Breast epithelium (tissue), 3 donors: ENCODE data around the gene PTGS1.

Experiments used
- POLR2A ChIP-seq: fragments of 450-650 bp; IDR thresholded peaks from one replicate; pipeline ENCODE4 v1.6.1; 2016; ENCODE audit warnings: antibody characterized with exemption, mild to moderate bottlenecking, moderate library complexity
- POLR2AphosphoS5 ChIP-seq, 3 donors: sonication (generic); formaldehyde crosslinking; IDR thresholded peaks; one replicate each; pipeline ENCODE4 v1.6.1; 2017; ENCODE audit warnings: antibody characterized with exemption in 3 of 3
- TF ChIP-seq, protein P1 (sequence below), 3 donors: fragments of 450-650 bp; IDR thresholded peaks; one replicate each; pipeline ENCODE4 v1.5.1; 2016 to 2017; ENCODE audit warnings: antibody characterized with exemption in 3 of 3, mild to moderate bottlenecking in 3 of 3, moderate library complexity in 3 of 3

GRCh38 chr9:122374885-122375420, 4.1 kb downstream of the PTGS1 start:
- TF ChIP-seq, protein P1, sequence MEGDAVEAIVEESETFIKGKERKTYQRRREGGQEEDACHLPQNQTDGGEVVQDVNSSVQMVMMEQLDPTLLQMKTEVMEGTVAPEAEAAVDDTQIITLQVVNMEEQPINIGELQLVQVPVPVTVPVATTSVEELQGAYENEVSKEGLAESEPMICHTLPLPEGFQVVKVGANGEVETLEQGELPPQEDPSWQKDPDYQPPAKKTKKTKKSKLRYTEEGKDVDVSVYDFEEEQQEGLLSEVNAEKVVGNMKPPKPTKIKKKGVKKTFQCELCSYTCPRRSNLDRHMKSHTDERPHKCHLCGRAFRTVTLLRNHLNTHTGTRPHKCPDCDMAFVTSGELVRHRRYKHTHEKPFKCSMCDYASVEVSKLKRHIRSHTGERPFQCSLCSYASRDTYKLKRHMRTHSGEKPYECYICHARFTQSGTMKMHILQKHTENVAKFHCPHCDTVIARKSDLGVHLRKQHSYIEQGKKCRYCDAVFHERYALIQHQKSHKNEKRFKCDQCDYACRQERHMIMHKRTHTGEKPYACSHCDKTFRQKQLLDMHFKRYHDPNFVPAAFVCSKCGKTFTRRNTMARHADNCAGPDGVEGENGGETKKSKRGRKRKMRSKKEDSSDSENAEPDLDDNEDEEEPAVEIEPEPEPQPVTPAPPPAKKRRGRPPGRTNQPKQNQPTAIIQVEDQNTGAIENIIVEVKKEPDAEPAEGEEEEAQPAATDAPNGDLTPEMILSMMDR (IDR thresholded peaks at IDR 0.05): no peak
- TF ChIP-seq POLR2AphosphoS5 (IDR thresholded peaks at IDR 0.05) (no peak), POLR2A (no peak)
